Thyroid gland (tissue), 4 donors: ENCODE data around the gene TCERG1L.

Source experiments
- CTCF ChIP-seq, 6 experiments: fragments of 200-600 bp in 3 of 6; fragments of 450-650 bp in 3 of 6; sonication (generic) in 3 of 6; IDR thresholded peaks; one replicate each; pipeline ENCODE4 v1.5.1; 2016 to 2019; ENCODE audit warnings: antibody characterized with exemption in 6 of 6, mild to moderate bottlenecking in 2 of 6, inconsistent platforms in 1 of 6, moderate library complexity in 1 of 6
- POLR2A ChIP-seq, 2 donors: fragments of 450-650 bp; IDR thresholded peaks; one replicate each; pipeline ENCODE4 v1.6.1; 2017; ENCODE audit warnings: antibody characterized with exemption in 2 of 2, mild to moderate bottlenecking in 2 of 2, moderate library complexity in 1 of 2

- no peak for TF ChIP-seq CTCF (IDR thresholded peaks at IDR 0.05)
- no peak for TF ChIP-seq POLR2A (IDR thresholded peaks at IDR 0.05)
Observed at GRCh38 chr10:131221632-131222277, 89.8 kb downstream of the TCERG1L start.
